Thyroid gland (tissue), 4 donors: Measurements from ENCODE around the gene DMD. TPM values are rescaled to one million over a fixed set of nuclear protein-coding genes. Genes with fewer than 3 reads are reported as not detected.

ENCODE experiments used
- DNase-seq, 2 donors: peaks; one replicate each; pipeline ENCODE4 v3.0.0-alpha.2; 2019
- H3K27ac ChIP-seq, 3 donors: fragments of 200-600 bp; sonication (generic); 1 replicate in 2 of 3; 2 replicates in 1 of 3; pipeline ENCODE4 v1.5.1; 2016 to 2019; ENCODE audit warnings: mild to moderate bottlenecking in 1 of 3, moderate library complexity in 1 of 3
- H3K27me3 ChIP-seq: fragments of 200-600 bp; sonication (generic); one replicate; pipeline ENCODE4 v1.5.1; 2019
- H3K36me3 ChIP-seq, 2 donors: fragments of 200-600 bp; sonication (generic); one replicate each; pipeline ENCODE4 v1.5.1; 2016 to 2019
- H3K4me1 ChIP-seq, 2 donors: fragments of 200-600 bp; sonication (generic); one replicate each; pipeline ENCODE4 v1.5.1; 2017 to 2019
- H3K4me3 ChIP-seq, 3 donors: fragments of 200-600 bp; sonication (generic); replicated peaks in 1 of 3; 1 replicate in 2 of 3; 2 replicates in 1 of 3; pipeline ENCODE4 v1.5.1; 2016; ENCODE audit warnings: mild to moderate bottlenecking in 1 of 3
- H3K9me3 ChIP-seq: fragments of 200-600 bp; sonication (generic); one replicate; pipeline ENCODE4 v1.5.1; 2017
- POLR2A ChIP-seq, 2 donors: fragments of 450-650 bp; IDR thresholded peaks; one replicate each; pipeline ENCODE4 v1.6.1; 2017; ENCODE audit warnings: antibody characterized with exemption in 2 of 2, mild to moderate bottlenecking in 2 of 2, moderate library complexity in 1 of 2
- WGBS, 2 donors: methylation state at CpG; one replicate each; pipeline ENCODE4 v1.1.5; 2017; 5-methylcytosine and 5-hydroxymethylcytosine counted together
- intact Hi-C: fragments of 100-400 bp; cut with DNase I; formaldehyde crosslinking; loops from one replicate; pipeline ENCODE4 v1.15.1; 2023
- total RNA-seq, 4 donors: library from RNA; depleted of rRNA; stranded (reverse); fragments of >200 nt; gene quantifications; one replicate each; pipeline ENCODE4 v1.2.3, GENCODE V29; 2016
- TF ChIP-seq, protein P1 (sequence below), 6 experiments: fragments of 200-600 bp in 3 of 6; fragments of 450-650 bp in 3 of 6; sonication (generic) in 3 of 6; IDR thresholded peaks; one replicate each; pipeline ENCODE4 v1.5.1; 2016 to 2019; ENCODE audit warnings: antibody characterized with exemption in 6 of 6, mild to moderate bottlenecking in 2 of 6, inconsistent platforms in 1 of 6, moderate library complexity in 1 of 6

DMD gene
- total RNA-seq, 4 donors from 2014 or later = 16.5 to 24.0 (median 21.7) TPM

- Histone ChIP-seq H3K4me3 (no peak overlapping the region), H3K36me3 (no peaks in the 10 kb centered on the region), H3K4me1 (no peaks in the 10 kb centered on the region), H3K9me3 (no peaks in the 10 kb centered on the region), H3K27ac (no peak overlapping the region), H3K27me3 (no peaks in the 10 kb centered on the region)
- no peak for TF ChIP-seq POLR2A (IDR thresholded peaks at IDR 0.05)
- TF ChIP-seq, protein P1, sequence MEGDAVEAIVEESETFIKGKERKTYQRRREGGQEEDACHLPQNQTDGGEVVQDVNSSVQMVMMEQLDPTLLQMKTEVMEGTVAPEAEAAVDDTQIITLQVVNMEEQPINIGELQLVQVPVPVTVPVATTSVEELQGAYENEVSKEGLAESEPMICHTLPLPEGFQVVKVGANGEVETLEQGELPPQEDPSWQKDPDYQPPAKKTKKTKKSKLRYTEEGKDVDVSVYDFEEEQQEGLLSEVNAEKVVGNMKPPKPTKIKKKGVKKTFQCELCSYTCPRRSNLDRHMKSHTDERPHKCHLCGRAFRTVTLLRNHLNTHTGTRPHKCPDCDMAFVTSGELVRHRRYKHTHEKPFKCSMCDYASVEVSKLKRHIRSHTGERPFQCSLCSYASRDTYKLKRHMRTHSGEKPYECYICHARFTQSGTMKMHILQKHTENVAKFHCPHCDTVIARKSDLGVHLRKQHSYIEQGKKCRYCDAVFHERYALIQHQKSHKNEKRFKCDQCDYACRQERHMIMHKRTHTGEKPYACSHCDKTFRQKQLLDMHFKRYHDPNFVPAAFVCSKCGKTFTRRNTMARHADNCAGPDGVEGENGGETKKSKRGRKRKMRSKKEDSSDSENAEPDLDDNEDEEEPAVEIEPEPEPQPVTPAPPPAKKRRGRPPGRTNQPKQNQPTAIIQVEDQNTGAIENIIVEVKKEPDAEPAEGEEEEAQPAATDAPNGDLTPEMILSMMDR (IDR thresholded peaks at IDR 0.05) = no peak
- DNase-seq = no peak
- intact Hi-C loops = no loop called here
Observed at GRCh38 chrX:32495855-32496254, 715.5 kb downstream of the DMD start.

- Histone ChIP-seq H3K4me3 (no peak overlapping the region), H3K27me3 (no peaks in the 10 kb centered on the region), H3K9me3 (no peaks in the 10 kb centered on the region), H3K27ac (no peak overlapping the region), H3K4me1 (no peaks in the 10 kb centered on the region), H3K36me3 (no peaks in the 10 kb centered on the region)
- no peak for DNase-seq
- 87 to 96% methylated on average over 3 of the region's 3 CpGs for WGBS, 2 donors
- intact Hi-C loops = no loop called here
- TF ChIP-seq POLR2A (IDR thresholded peaks at IDR 0.05) = no peak
- TF ChIP-seq, protein P1 (IDR thresholded peaks at IDR 0.05) = no peak
Observed at GRCh38 chrX:32489125-32489524, 722.2 kb downstream of the DMD start.

- Histone ChIP-seq H3K4me1 (no peaks in the 10 kb centered on the region), H3K36me3 (no peaks in the 10 kb centered on the region), H3K4me3 (no peak overlapping the region), H3K27ac (no peak overlapping the region), H3K9me3 (no peaks in the 10 kb centered on the region), H3K27me3 (no peaks in the 10 kb centered on the region)
- intact Hi-C loops = no loop called here
- DNase-seq = no peak
- no peak for TF ChIP-seq POLR2A (IDR thresholded peaks at IDR 0.05)
- TF ChIP-seq, protein P1 (IDR thresholded peaks at IDR 0.05) = peak in 3 of 6 experiments; percentile 28 to 32 (median 31)
- 34 to 42% methylated on average over 3 of the region's 3 CpGs for WGBS, 2 donors
Observed at GRCh38 chrX:32483534-32484136, 727.7 kb downstream of the DMD start.

- no peak overlapping the region for H3K4me3 ChIP-seq
- no peak for DNase-seq
- H3K36me3 ChIP-seq = no peaks in the 10 kb centered on the region
- no peaks in the 10 kb centered on the region for H3K4me1 ChIP-seq
- TF ChIP-seq POLR2A (IDR thresholded peaks at IDR 0.05) = no peak
- no peaks in the 10 kb centered on the region for H3K27me3 ChIP-seq
- intact Hi-C loops = no loop called here
- no peak overlapping the region for H3K27ac ChIP-seq
- H3K9me3 ChIP-seq = no peaks in the 10 kb centered on the region
- 94 to 97% methylated on average over 2 of the region's 2 CpGs for whole genome bisulfite sequencing, 2 donors
Observed at GRCh38 chrX:32480019-32480418, 731.3 kb downstream of the DMD start.

DNA sequence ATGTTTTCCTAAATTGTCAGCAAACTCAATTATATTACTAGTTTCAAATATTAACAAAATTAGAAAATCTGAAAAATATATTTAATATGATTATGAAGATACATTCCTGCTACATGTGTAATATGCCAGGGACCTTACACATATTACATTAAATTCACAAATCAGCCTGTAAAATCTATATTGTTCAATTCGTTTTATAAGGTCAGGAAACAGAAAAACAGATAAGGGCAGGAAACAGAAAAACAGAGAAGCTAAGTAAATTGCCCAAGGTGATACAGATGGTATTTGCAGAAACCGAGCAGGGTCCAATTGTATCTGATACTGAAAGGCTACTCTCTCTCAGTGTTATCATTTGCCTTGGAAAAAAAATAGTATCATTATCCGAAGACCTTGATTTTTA, 739.0 kb downstream of the DMD start:
- H3K27me3 ChIP-seq = no peaks in the 10 kb centered on the region
- no peak for TF ChIP-seq POLR2A (IDR thresholded peaks at IDR 0.05)
- TF ChIP-seq, protein P1 (IDR thresholded peaks at IDR 0.05) = no peak
- no peaks in the 10 kb centered on the region for H3K9me3 ChIP-seq
- no peak overlapping the region for H3K27ac ChIP-seq
- DNase-seq = no peak
- H3K4me3 ChIP-seq = no peak overlapping the region
- H3K36me3 ChIP-seq = no peaks in the 10 kb centered on the region
- H3K4me1 ChIP-seq = no peaks in the 10 kb centered on the region
- intact Hi-C loops = no loop called here
- 80 to 89% methylated on average over 3 of the region's 3 CpGs for WGBS, 2 donors
